ENCODE results near the gene RAPSN.

Gene RAPSN

DNA sequence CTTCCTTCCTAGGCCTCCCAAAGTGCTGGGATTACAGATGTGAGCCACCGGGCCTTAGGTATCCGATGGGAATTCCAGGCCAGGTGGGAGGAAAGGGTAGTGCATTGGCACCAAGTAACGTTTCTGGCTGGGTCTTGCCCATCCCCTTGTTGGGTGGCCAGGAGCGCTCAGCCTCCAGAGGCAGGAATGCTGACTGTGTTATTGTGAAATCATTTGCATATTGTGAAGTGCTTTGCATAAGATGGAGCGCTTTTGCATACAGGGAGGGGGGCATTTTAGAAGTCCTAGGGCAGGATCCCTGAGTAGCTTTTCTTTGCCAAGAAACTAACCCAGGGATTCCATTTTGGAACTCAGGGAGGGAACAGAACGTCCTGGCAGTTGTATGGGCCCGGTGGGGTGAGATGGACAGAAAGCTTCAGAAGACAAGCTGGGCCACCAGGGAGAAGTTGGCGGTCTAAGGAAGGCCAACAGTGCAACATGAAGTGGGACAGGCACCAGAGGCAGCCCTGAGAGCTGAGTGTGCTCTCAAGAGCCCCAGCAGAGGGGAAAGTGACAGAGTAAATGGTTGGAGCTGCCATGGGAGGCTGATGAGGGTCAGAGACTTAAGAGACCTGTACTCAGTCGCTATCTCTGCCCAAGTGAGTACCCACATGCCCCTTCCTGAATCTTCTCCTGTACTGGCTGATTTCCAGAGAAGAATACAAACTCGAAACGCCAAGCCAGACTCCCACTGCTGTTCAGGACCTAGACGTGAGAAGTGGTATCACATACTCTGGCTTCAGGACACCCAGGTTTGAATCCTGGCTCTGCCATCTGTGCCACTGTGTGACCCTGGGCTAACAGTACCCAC is 41.8 kb downstream of the RAPSN start:
- no peak for DNase-seq

DNA sequence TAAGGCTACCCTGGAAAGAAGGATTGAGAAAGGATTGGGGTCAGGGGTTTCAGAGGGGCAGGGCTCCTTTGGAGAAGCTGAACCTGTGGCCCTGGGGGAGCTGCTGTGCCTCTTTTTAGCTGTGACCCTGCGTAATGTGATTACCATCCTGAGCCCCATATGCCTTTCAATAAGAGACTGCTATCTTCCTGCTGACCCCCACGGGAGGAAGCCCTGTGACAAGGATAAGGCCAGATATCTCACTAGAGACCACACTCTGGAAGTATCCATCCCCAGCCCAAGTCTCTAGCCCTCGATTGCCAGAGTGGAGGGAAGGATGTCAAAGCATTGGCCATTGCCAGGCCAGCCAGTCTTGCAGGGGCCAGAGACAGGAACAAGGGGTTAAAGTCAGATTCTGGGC is 45.4 kb downstream of the RAPSN start:
- DNase-seq, result no peak

DNA sequence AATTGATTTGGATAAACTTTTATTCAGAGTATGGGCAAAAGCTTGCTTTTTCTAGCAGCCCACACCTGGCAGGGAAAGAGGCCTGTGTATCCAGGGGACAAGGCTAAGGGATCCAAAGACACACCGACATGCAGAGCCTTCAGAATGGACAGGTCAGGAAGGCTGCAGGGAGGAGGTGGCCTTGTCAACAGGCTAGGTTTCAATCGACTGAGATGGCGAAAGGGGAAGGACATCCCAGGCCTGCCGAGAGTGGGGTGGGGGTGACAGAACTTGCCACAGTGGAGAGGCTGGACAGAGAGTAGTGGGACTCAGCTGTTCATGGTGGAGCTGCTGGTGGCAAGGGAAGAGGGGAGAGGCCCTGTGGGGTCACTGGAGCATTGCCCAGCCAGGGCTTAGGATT is 45.8 kb downstream of the RAPSN start:
- DNase-seq, result no peak

DNA sequence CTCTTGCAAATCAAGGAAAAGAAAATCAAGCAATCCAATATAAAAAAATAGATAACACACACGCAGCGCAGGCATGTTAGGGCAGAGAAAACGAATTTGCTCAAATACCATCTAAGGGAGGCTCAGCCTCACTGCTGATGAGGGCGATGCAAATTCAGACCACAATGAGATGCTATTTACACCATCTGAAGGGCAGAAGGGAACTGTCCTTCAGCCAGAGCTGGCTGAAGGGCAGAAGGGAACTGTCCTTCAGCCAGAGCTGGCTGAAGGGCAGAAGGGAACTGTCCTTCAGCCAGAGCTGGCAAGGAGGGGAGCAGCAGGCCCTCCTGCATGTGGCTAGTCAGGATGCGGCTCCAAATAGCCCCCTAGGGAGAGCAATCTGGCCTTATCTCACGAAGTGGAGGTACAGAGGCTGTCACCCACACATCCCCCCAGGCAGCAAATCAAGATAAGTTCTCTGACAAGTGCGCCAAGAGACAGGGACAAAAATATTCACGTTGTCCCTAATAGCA is 48.1 kb downstream of the RAPSN start:
- DNase-seq, result no peak

DNA sequence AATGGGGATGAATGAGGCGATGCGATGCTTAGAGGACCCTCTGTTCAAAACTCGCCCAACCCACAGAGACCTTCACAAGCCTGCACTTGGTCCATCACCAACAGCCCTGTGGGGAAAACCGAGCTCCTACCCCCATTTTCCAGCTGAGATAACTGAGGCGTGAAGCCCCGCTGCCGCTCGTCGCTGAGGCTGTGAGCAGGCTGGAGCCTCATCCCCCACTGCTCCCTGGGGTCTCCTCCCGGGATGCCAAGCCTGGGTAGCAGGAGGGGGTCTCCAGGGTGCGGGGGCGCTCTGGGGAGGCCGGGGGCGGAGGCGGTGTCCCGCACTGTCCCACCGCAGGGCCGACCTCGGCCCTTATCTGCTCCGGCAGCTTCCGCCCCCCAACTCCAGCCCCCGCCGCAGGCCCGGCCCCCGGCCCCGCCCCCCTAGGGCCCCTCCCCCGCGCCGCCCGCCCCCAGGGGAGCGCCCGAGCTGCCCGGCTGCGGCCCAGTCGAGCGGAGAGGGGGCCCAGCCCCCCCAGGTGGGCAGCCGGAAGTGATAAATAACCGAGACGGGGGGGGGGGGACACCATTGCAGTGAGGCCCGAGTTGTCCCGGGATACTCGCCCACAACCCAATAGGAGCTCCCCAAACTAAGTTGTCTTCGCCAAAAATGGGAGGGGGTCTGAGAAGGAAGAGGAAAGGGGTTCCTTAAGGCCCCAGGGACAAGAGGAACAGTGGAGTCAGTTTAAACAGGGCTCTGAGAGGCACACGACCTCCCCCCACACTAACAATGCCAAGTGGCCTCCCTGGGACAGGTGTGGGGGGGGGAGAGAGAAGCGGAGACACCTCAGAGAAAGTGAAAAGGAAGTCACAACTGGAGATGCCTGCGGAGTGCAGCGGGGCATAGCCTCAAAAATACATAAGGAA is 48.8 kb downstream of the RAPSN start:
- DNase-seq, result peak; percentile 69

DNA sequence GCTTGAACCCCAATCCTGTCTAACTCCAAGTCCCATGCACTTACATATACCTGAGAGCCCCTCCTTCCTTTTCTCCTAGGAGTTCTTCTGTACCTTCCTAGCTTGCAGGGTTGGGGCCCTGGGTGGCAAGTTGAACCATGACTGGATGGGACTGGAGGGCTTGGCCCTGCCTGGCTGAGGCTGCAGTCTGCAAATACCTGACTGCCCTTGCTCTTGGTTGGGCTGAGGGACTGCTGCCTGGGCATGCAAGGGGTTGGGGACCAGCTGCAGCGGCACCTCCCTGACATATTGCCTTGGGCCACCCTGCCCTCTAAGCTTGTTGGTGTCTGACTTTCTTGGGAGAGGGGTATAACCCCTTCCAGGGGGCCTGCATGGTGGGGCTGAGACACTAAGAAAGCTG is 50.4 kb downstream of the RAPSN start:
- no peak for DNase-seq

DNA sequence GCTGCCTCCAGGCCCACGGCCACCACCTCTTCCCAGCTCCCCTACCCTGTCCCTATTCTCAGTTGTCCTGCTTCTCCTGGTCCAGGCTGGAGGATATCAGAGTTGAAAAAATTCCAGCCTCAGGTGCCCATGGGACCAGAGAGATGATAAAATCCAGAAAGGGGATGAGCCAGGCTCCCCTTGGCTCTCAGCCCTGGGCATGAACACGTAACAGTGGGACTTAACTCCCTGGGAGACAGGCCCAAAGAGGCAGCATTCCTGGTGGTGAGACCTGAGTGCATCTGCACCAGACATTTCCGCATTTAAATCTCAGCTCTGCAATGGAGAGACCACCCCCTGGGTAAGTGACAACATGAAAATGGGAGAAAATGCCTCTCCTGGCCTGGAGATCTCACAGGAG is 50.9 kb downstream of the RAPSN start:
- no peak for DNase-seq

DNA sequence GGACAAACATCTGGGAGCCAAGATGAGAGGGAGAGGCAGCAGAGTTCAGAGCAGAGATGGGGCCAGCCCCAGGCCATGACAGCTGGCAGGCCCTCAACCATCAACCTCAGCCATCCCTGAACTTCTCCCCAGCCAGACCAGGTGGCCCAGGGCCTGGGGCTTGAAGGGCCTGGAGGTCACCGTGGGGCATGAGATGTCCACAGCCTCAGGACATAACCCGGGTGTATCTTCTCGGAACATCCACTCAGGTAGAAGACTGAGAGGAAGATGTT is 53.0 kb downstream of the RAPSN start:
- no peak for DNase-seq

DNA sequence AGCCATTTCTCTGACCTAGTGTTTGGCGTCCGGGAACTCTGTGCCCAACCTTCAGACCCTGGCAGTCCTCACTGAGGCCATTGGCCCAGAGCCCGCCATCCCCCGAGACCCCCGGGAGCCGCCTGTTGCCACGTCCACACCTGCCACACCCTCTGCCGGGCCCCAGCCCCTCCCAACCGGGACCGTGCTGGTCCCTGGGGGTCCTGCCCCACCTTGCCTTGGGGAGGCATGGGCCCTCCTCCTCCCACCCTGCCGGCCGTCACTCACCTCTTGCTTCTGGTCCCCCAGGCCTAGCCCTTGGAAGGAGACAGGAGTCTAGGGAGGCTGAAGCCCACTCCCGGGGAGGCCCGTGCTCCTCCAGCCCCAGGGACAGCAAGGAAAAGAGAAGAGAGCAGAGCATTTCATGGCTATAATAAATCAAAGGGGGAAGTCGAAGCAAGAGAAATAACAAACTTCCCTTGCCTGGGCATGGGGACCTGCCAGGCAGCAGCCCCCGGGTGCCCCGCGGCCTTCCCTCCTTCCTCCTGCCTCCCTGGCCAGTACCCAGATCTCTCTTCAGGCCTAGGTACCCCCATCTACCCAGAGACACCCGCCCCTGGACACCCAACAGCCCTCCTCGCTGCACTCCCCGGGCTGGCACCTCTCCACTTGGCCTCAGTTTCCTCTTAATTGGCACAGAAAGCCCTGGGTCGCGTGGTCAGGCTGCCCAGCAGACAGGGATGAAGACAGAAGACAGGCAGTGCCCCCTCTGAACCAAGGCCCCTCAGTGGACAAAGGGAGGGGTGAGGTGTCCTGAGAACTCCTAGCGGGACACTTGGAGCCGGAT is 53.5 kb downstream of the RAPSN start:
- no peak for DNase-seq

DNA sequence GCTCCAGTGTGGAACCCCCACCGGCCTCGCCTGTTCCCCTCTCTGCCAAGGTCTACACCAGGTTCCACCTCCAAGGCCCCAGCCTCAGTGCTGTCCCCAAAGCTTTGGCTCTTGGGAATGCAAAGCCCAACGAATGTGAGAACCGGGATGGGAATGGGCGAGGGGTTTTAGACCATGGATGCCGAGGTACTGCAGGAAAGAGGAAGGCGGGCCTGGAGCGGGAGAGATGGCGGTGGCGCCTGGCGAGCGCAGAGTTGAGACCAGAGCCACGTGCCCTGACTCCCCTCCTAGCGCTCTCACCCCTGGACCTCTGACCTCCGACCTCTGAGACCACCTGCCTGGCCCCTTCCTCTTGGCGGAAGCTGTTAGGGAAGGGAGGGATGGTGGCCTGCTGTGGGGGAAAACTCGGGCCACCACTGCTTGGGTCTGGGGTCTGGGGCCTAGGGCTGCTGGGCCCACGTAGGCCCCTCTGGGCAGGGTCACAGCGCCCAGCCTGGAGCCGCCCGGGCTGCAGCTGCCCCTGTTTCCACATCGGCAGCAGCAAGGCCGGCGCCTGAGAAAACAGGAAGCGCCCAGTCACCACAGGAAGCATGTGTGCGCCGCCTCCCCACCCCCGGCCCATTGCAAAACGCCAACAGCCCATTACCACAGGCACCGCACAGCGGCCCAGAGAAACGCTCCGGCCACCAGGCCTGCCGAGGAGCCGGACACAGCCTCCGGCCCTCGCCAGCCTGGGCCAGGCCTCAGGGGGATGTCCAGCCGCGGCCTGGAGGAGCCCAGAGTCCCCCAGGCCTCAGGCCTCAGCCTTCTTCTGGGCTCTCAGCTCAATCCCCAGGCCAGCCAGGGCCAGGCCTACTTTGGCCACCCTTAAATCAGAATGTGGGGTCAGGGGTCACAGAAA is 54.4 kb downstream of the RAPSN start:
- DNase-seq, result peak; percentile 83

DNA sequence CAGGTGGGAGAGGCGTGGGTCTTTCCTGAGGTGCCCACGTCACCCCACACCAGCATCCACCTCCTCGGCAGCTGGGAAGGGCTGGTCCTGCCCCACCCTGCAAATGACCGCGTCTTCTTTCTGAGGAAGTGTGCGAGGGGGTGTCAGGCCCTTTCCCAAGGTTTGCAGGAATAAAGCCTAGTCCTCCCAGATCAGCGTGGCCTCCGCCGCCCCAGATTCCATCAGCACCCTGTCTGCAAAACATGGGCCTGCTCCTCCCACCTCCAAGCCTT is 55.0 kb downstream of the RAPSN start:
- no peak for DNase-seq

DNA sequence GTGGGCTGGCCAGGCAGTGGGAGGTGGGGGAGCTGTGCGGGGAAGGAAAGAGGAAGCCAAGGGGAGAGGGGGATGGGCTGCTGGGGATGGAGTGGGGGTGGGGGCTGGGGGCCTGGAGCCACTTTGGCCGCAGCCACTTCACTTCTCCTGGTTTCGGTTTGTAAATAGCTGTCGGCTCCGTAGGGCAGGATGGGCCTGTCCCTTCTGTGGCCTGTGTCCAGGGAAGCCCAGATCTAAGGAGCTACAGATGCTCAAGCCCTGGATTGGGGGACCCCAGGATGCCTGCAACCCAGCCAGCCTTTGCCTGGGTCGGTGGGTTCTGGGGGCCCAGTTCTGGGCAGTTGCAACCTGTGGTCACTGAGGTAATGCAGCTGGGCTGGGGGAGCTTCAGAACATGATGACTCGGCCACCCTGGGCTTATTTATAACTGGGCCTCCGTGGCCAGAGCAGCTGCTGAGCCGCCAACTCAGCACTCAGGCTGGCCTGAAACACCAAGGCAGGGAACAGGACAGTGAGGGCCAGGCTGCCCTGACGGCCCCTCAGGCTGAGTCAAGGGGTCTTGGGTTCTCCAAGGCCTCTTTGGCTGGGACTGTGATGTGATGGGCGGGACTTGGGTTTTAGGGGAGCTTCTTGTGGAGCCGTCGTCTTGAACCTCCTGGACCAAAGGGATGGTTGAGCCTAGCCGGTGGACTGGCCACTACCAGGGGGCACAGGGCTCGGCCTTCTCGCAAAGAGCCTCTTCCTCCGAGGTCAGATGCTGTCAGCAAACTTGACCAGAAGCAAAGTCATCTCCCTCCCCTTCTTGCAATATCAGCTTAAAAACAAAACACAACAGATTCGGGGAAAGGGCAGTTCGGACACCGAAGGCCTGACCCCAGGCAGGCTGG is 55.5 kb downstream of the RAPSN start:
- no peak for DNase-seq

DNA sequence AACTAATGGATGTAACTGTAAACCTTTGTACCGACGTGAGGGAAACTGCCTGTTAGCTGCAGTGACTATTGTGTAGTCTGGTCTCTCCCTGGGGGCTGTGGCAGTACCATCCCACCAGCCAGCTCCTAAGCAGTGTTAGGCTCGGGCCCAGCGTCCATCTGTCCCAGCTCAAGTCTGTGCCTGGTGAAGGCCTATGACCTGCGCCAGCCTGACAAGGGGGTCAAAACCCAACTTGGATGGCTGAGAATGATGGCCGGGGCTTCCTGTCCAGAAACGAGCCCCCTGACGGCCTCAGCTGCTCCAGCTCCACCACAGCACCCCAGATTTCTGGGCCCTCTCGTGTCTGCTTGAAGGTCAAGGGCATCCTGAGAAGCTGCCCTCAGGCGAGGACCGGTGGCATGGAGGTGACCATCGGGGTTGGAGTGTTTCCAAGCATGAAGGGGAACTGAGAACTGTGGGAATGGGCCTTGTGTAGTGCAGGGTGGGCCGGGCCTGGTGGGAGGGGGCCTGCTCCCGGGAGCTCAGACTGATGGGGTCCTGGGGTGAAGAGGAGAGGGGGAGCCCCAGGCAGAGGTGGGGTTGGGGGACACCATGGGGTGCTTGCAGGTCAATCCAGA is 56.3 kb downstream of the RAPSN start:
- DNase-seq, result no peak

DNA sequence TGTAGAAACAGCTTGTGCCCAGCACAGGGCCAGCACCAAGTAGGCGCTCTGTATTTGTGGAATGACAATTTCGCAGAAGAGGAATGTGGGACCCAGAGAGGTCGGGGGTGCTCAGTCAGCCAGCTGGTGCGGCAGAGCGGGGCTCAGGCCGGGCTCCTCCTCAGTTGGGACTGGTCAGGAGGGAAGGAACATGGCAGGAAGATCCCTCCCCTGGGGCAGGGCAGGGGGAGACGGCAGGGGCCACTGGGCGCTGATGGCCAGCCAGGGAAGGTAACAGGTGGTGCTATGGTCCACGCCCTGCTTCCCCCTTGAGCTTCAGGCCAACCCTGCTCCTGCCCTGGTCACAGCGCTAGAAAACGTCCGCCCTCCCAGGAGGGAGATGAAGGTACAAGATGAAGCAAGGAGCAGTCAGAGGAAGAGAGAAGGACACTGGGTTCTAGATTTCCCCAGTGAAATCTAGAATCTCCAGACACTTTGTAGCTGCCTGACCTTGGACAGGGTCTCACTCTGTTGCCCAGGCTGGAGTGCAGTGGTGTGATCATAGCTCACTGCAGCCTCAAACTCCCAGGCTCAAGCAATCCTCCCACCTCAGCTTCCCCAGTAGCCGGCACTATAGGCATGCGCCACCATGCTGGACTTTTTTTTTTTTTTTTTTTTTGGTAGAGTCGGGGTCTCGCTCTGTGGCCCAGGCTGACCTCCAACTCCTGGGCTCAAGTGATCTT is 57.1 kb downstream of the RAPSN start:
- no peak for DNase-seq

DNA sequence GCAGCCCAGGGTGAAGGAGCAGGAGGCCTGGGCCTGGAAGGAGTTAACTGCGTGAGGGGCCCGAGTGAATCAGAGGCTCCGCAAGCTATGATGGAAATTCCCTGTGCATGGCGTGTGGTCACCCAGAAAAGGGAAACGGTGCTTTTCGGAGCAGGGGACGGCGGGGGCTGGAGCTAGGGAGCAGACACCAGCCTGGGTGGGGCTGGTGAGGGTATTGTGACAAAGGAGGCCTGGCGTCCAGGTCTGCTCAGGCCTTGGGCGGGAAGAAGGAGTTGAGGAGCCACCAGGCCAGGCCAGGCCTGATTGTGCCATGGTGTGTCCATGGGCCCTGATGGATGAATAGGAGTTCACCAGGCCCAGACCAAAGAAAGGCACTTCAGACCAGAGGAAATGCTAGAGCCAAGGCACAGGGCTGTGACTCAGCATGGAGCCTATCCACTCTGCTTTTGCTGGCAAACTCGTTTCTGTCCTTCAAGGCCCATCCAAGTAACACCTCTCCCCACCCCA is 57.8 kb downstream of the RAPSN start:
- DNase-seq, result no peak

DNA sequence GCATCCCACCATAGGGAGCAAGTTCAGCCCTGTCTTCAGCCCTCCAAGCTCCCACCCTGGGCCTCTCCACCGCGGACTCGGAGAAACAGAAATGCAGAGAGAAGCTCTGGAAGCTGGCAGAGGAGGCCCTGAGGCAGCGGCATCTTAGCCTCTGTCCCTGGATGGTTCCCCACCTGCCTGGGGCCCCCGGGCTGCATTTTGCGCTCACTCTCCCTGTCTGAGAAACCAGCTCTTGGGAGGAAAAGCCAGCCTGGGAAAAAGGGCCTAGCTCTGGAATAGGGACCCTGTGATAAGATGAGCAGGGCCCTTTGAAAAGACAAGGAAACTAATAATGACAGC is 58.5 kb downstream of the RAPSN start:
- no peak for DNase-seq

DNA sequence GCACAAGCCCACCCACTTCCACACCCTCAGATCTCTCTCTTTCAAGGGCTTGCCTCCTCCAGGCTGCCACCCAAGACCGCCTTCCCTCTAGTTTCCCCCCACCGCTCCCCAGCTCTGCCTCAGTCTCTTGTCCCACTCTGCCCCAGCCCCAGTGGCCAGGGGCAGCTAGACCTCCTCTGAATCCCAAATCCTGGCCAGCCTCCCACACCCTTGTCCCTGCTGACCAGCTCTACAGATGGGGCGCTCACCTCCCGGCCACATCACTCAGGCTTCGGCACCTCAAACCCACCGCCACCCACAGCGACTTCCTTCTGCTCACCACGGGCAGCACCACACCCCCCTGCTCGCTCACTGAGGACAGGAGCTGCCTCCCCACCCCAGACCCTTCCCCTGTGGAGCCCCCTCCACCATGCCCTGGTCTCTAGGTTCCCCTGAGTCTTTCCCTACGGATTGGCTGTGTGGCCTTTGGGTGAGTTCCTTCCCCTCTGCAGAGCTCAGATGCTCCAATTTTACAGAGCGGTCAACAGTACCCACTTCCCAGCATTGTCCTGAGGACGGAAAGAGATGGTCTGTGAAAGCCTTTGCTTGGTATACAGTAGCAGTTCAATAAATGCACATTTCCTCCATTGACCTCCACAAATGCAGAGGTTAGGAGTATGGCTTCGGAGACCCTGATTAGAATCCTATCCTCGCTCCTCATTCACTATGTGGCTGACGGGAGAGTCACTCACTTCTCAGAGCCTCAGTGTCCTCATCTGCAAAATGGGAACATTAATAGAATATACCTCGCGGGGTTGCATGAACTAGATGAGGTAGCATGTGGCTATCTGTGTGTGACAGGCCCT is 59.1 kb downstream of the RAPSN start:
- DNase-seq, result peak; percentile 21

DNA sequence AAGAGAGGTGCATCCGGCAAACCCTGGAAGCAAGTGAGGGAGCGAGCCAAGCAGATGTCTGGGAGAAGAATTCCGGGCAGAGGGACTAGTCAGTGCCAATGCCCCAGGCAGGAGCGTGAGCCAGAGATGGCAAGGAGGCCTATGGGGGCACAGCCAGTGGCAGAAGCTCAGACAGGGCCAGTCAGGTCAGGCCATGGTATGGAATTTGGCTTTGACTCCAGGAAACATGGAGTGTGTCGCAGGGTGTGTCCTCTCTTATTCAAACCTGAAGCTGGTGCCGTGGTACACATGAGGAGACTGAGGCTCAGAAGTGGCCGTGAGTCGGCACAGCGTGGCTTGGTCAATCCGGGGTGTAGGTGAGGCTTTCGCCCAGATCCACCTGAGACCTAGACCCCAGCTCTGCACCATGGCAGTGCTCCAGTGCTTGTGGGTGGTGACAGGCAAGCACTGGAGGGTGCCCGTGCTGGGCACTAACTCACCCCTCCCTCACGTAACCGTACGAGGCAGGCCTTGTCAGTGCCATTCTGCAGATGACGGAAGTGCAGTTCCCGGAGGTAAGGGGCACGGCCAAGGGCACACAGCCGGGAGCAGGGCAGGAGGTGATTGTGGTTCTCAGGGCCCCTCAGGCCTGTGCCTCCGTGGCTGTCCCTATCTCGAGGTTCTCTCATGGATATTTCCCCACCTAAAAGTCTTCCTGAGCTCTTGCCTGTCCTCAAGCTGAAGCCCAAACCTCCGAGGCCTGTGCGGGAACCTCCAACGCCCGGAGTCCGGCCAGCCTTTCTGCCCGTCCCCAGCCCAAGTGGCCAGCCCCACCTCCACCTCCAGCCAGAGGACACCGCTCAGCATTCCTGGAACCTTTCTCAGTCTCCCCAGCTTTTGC is 60.0 kb downstream of the RAPSN start:
- DNase-seq, result no peak

Measured in CD4-positive, alpha-beta T cell treated with Interleukin-6 for 4 hours (primary cell).